Fibroblast of mammary gland (primary cell): ENCODE measurements around the gene DZANK1.
"Not testable (repeated sequence)": the region's sequence is repeated elsewhere in the genome, so short reads cannot be mapped to it uniquely, and the experiment has no call there.

Experiments
- DNase-seq: peaks from one replicate; pipeline ENCODE4 v3.0.0-alpha.2; 2010; ENCODE audit warnings: low read depth
- H3K4me3 ChIP-seq: 2 replicates; pipeline ENCODE4 v1.5.1; 2011; ENCODE audit warnings: low read depth, mild to moderate bottlenecking, low read length, moderate library complexity; ENCODE audit not compliant: control insufficient read depth
- CTCF ChIP-seq: conservative IDR thresholded peaks from 2 replicates; pipeline ENCODE4 v1.5.1; 2011; ENCODE audit warnings: low read depth, low read length, inconsistent platforms; ENCODE audit not compliant: control insufficient read depth, insufficient read depth

The DZANK1 gene

GRCh38 chr20:18390201-18390600 is 76.6 kb downstream of the DZANK1 start:
- no peak for TF ChIP-seq CTCF
- H3K4me3 ChIP-seq: no peak overlapping the region
- DNase-seq: no peak

GRCh38 chr20:18388860-18389259 is 78.0 kb downstream of the DZANK1 start:
- TF ChIP-seq CTCF: no peak
- no peak overlapping the region for H3K4me3 ChIP-seq
- peak; percentile 59 for DNase-seq

- DNase-seq: no peak
These were observed 85.8 kb downstream of the DZANK1 start for GRCh38 chr20:18380908-18381529.

GRCh38 chr20:18377896-18378481 is 88.8 kb downstream of the DZANK1 start:
- no peak for TF ChIP-seq CTCF
- no peak for DNase-seq

More at GRCh38 chr20:18380908-18381529, 85.8 kb downstream of the DZANK1 start:
- no peak for TF ChIP-seq CTCF
- H3K4me3 ChIP-seq: no peak overlapping the region

GRCh38 chr20:18375551-18375950 is 91.3 kb downstream of the DZANK1 start:
- not testable (repeated sequence) for DNase-seq

More at GRCh38 chr20:18377896-18378481, 88.8 kb downstream of the DZANK1 start:
- no peak overlapping the region for H3K4me3 ChIP-seq

GRCh38 chr20:18372296-18372695 is 94.5 kb downstream of the DZANK1 start:
- no peak for DNase-seq
- no peak for TF ChIP-seq CTCF
- no peak overlapping the region for H3K4me3 ChIP-seq

More at GRCh38 chr20:18375551-18375950, 91.3 kb downstream of the DZANK1 start:
- not testable (repeated sequence) for H3K4me3 ChIP-seq

GRCh38 chr20:18364768-18365167 is 102.1 kb downstream of the DZANK1 start:
- DNase-seq: no peak
- no peak overlapping the region for H3K4me3 ChIP-seq
- no peak for TF ChIP-seq CTCF
